GM12878 (cell line): Measurements from ENCODE around the gene TYK2. TPM values are rescaled to one million over a fixed set of nuclear protein-coding genes. Genes with fewer than 3 reads are reported as not detected.

Experiments used
- ATAC-seq: fragments of 200-7000 bp; cut with Tn5 transposase; 3 replicates; pipeline ENCODE4 v1.9.1; 2020; ENCODE audit warnings: mild to moderate bottlenecking, moderate library complexity
- BruUV-seq: library from RNA; stranded (reverse); fragments of 400-500 nt; replicated peaks from 2 replicates; lab custom pipeline; 2021; lab: Mats Ljungman, UMichigan
- CTCF ChIA-PET: fragments of 300-600 bp; sonication (Branson Sonifier 250); formaldehyde crosslinking; extraction: SDS; loops from one replicate; lab custom pipeline; 2021; ENCODE audit warnings: inconsistent platforms; lab: Yijun Ruan, JAX
- POLR2A ChIA-PET: fragments of 350-600 bp; formaldehyde crosslinking; extraction: SDS; loops from one replicate; lab custom pipeline; 2021; ENCODE audit warnings: inconsistent platforms; lab: Charles Lee
- RAD21 ChIA-PET: fragments of 300-600 bp; sonication (Branson Sonifier 250); formaldehyde crosslinking; loops from one replicate; lab custom pipeline; 2023; ENCODE audit warnings: antibody characterized with exemption; ENCODE audit not compliant: unreplicated experiment; lab: Charles Lee
- SMC1A ChIA-PET: fragments of 300-600 bp; sonication (Branson Sonifier 250); formaldehyde crosslinking; loops from one replicate; lab custom pipeline; 2023; ENCODE audit not compliant: unreplicated experiment, uncharacterized antibody; lab: Charles Lee
- DNase-seq: peaks from one replicate; pipeline ENCODE4 v3.0.0-alpha.2; 2011; ENCODE audit warnings: low read depth, low spot score
- FAIRE-seq: peaks from 3 replicates; lab custom pipeline; 2011; peaks lifted over from hg19 to GRCh38; lab: Jason Lieb, UNC
- H2AFZ ChIP-seq: 2 replicates; pipeline ENCODE4 v1.6.0; 2011; ENCODE audit warnings: low read depth, low read length, control low read depth; ENCODE audit not compliant: control insufficient read depth
- H3K27ac ChIP-seq: 2 replicates; pipeline ENCODE4 v1.5.1; 2011; ENCODE audit warnings: control low read depth; ENCODE audit not compliant: control insufficient read depth, insufficient read depth
- H3K27me3 ChIP-seq, 2 experiments: replicated peaks in 1 of 2; 2 replicates each; pipeline versions ENCODE4 v1.6.0 to v1.6.1; 2011; ENCODE audit warnings: low read length in 1 of 2; ENCODE audit not compliant: control insufficient read depth in 2 of 2, insufficient read depth in 2 of 2
- H3K36me3 ChIP-seq, 2 experiments: 2 replicates each; pipeline ENCODE4 v1.5.1; 2011; ENCODE audit warnings: low read length in 1 of 2; ENCODE audit not compliant: control insufficient read depth in 2 of 2, insufficient read depth in 2 of 2
- H3K4me1 ChIP-seq: 2 replicates; pipeline ENCODE4 v1.6.1; 2011; ENCODE audit warnings: mild to moderate bottlenecking, low read length, moderate library complexity, mixed read lengths; ENCODE audit not compliant: control insufficient read depth, insufficient read depth
- H3K4me2 ChIP-seq: 2 replicates; pipeline ENCODE4 v1.6.0; 2011; ENCODE audit warnings: control low read depth; ENCODE audit not compliant: control insufficient read depth, insufficient read depth
- H3K4me3 ChIP-seq: fragments of 200-600 bp; sonication (generic); 2 replicates; pipeline ENCODE4 v1.5.1; 2016
- H3K79me2 ChIP-seq: 2 replicates; pipeline ENCODE4 v1.6.0; 2011; ENCODE audit warnings: low read length; ENCODE audit not compliant: control insufficient read depth, insufficient read depth
- H3K9ac ChIP-seq: 2 replicates; pipeline ENCODE4 v1.8.0; 2011; ENCODE audit warnings: low read length, control low read depth, mixed read lengths; ENCODE audit not compliant: control insufficient read depth, insufficient read depth
- H3K9me3 ChIP-seq: replicated peaks from 3 replicates; pipeline ENCODE4 v1.5.1; 2011; ENCODE audit warnings: mild to moderate bottlenecking, low read length; ENCODE audit not compliant: control insufficient read depth, insufficient read depth
- H4K20me1 ChIP-seq: 2 replicates; pipeline ENCODE4 v1.6.0; 2011; ENCODE audit not compliant: control insufficient read depth, insufficient read depth
- BHLHE40 ChIP-seq, 2 experiments: fragments of 450-650 bp in 1 of 2; IDR thresholded peaks; 2 replicates each; pipeline ENCODE4 v1.6.1; 2011 to 2017; ENCODE audit warnings: low read depth in 2 of 2, borderline replicate concordance in 1 of 2, improper control_type of control experiment in 1 of 2, low read length in 1 of 2, mild to moderate bottlenecking in 1 of 2
- CEBPZ ChIP-seq: fragments of 150-350 bp; IDR thresholded peaks from 2 replicates; pipeline ENCODE4 v1.6.1; 2016; ENCODE audit warnings: low read depth, low read length
- CREB1 ChIP-seq: IDR thresholded peaks from 2 replicates; pipeline ENCODE4 v1.6.1; 2012; ENCODE audit warnings: low read depth, mild to moderate bottlenecking, inconsistent platforms
- HDAC6 ChIP-seq: fragments of 200-600 bp; sonication (generic); IDR thresholded peaks from one replicate; pipeline ENCODE4 v1.8.0; 2017; ENCODE audit warnings: antibody characterized with exemption; ENCODE audit not compliant: unreplicated experiment
- MTA2 ChIP-seq: fragments of 450-650 bp; IDR thresholded peaks from 2 replicates; pipeline ENCODE4 v1.6.1; 2016; ENCODE audit warnings: low read depth, mild to moderate bottlenecking, moderate library complexity
- NBN ChIP-seq: fragments of 450-650 bp; IDR thresholded peaks from 2 replicates; pipeline ENCODE4 v1.6.1; 2016
- NFIC ChIP-seq: IDR thresholded peaks from 2 replicates; pipeline ENCODE4 v1.6.1; 2012; ENCODE audit warnings: low read depth, mild to moderate bottlenecking, inconsistent platforms, low read length, moderate library complexity
- POU2F2 ChIP-seq: IDR thresholded peaks from 3 replicates; pipeline ENCODE4 v1.6.1; 2011; ENCODE audit warnings: low read depth, mild to moderate bottlenecking, low read length, borderline replicate concordance
- RFX5 ChIP-seq: IDR thresholded peaks from 2 replicates; pipeline ENCODE4 v1.6.1; 2011; ENCODE audit warnings: low read depth, low read length, improper control_type of control experiment
- SMC3 ChIP-seq: IDR thresholded peaks from 2 replicates; pipeline ENCODE4 v1.6.1; 2011; ENCODE audit warnings: low read length, improper control_type of control experiment, borderline replicate concordance
- SREBF2 ChIP-seq: IDR thresholded peaks from 2 replicates; pipeline ENCODE4 v1.6.1; 2012; ENCODE audit warnings: mild to moderate bottlenecking, low read length
- TARDBP ChIP-seq: IDR thresholded peaks from 2 replicates; pipeline ENCODE4 v1.6.1; 2016; ENCODE audit warnings: borderline replicate concordance
- TCF3 ChIP-seq: IDR thresholded peaks from 2 replicates; pipeline ENCODE4 v1.6.1; 2012; ENCODE audit warnings: low read depth, mild to moderate bottlenecking, low read length, borderline replicate concordance; ENCODE audit not compliant: insufficient read depth
- ZBTB40 ChIP-seq: fragments of 450-650 bp; IDR thresholded peaks from 2 replicates; pipeline ENCODE4 v1.6.1; 2016; ENCODE audit warnings: mild to moderate bottlenecking, moderate library complexity, borderline replicate concordance
- ZNF622 ChIP-seq: fragments of 450-650 bp; IDR thresholded peaks from 2 replicates; pipeline ENCODE4 v1.6.1; 2017; ENCODE audit warnings: mild to moderate bottlenecking, inconsistent platforms
- WGBS: methylation state at CpG from one replicate; pipeline ENCODE4 v1.1.6; 2016; ENCODE audit warnings: low lambda C conversion rate; ENCODE audit not compliant: insufficient replicate concordance, insufficient coverage; ENCODE audit errors: missing lambda C conversion rate; 5-methylcytosine and 5-hydroxymethylcytosine counted together
- in situ Hi-C: fragments of 300-500 bp; cut with MboI; formaldehyde crosslinking; loops from 9 replicates; pipeline ENCODE4 v1.14.3; 2018; ENCODE audit warnings: mixed read lengths
- intact Hi-C: fragments of 100-400 bp; cut with micrococcal nuclease; formaldehyde crosslinking; loops from one replicate; pipeline ENCODE4 v1.14.2; 2022; ENCODE audit not compliant: unreplicated experiment
- polyA plus RNA-seq, 11 experiments: library from polyadenylated mRNA; depleted of rRNA in 4 of 11; unstranded in 6 of 11; stranded (reverse) in 5 of 11; fragments of >200 nt; fragmentation: Nextera tagmentation in 4 of 11; fragmentation: Illumina TruSeq in 1 of 11; extraction: Ambion mirVana in 4 of 11; extraction: Trizol in 1 of 11; gene quantifications; 1 replicate in 1 of 11; 2 replicates in 10 of 11; pipeline versions ENCODE4 v1.2.1 to v1.2.3, GENCODE V29; 2011 to 2016; ENCODE audit warnings: inconsistent platforms in 2 of 11, missing spikeins in 2 of 11, low read depth in 1 of 11
- total RNA-seq, 4 experiments: library from RNA; depleted of rRNA in 3 of 4; stranded (reverse); fragments of >200 nt in 3 of 4; fragmentation: Illumina TruSeq in 1 of 4; extraction: Trizol in 1 of 4; gene quantifications; 2 replicates each; pipeline versions ENCODE4 v1.2.1 to v1.2.3, GENCODE V29; 2013 to 2021

Gene TYK2
- total and polyA plus RNA-seq, 10 of the 15 experiments (the other 5 are each of a cell fraction or from before 2014, with no cell fraction given), result 36.4 to 364 (median 179) TPM

- peaks cover 0 to 3% of the 10 kb centered on the region in 2 experiments; a peak in 2 of 4 replicates for H3K27me3 ChIP-seq
- peak within 1 kb of the TSS; percentile 90 for H2AFZ ChIP-seq
- intact Hi-C loops, result loop anchor here (1.0 to 10.0 kb wide), 6 partner anchors 21 to 164 kb away; partner anchors contain the start of genes CDKN2D, KEAP1, KRI1 and TYK2
- peaks cover 0 to 4% of the 10 kb centered on the region in 2 experiments; a peak in 2 of 4 replicates for H3K36me3 ChIP-seq
- H3K9ac ChIP-seq, result peak within 1 kb of the TSS; percentile 94
- under 1% methylated on average over 69 of the region's 69 CpGs for WGBS
- H3K27ac ChIP-seq, result peak within 1 kb of the TSS; percentile 82
- BruUV-seq, result TSS peak; percentile 65
- RAD21 ChIA-PET, result interaction anchor here (0.6 to 7.8 kb wide), 22 partner anchors 9 to 294 kb away, joined by 3 to 209 read pairs (median 4); partner anchors contain the start of genes CDKN2D, ICAM1, PDE4A and TYK2
- CTCF ChIA-PET, result interaction anchor here (0.6 to 28.5 kb wide), 17 partner anchors 11 to 514 kb away, joined by 3 to 1053 read pairs (median 4); partner anchors contain the start of genes ICAM1 and PDE4A
- peak within 1 kb of the TSS; percentile 95 for H3K4me3 ChIP-seq
- peaks cover 43% of the 10 kb centered on the region for H3K79me2 ChIP-seq
- POLR2A ChIA-PET, result interaction anchor here (0.5 to 8.3 kb wide), 13 partner anchors 9 to 306 kb away, joined by 3 to 122 read pairs (median 4); partner anchors contain the start of genes ICAM5, PDE4A and TYK2
- peak; percentile 84 for ATAC-seq
- 0 out of 2 replicates have a peak, but pooled peaks cover 3% of the 10 kb centered on the region for H4K20me1 ChIP-seq
- SMC1A ChIA-PET, result interaction anchor here (0.6 to 16.0 kb wide), 6 partner anchors 12 to 165 kb away, joined by 3 to 364 read pairs (median 5); partner anchors contain the start of genes CDKN2D and PDE4A
- peak within 1 kb of the TSS; percentile 99 for H3K4me2 ChIP-seq
- no peaks in the 10 kb centered on the region for H3K9me3 ChIP-seq
- FAIRE-seq, result peak; percentile 91
- H3K4me1 ChIP-seq, result peaks cover 34% of the 10 kb centered on the region
- DNase-seq, result peak; percentile 80
- in situ Hi-C loops, result no loop called here
- no peak for TF ChIP-seq HDAC6
- TF ChIP-seq CEBPZ, result no peak
- TF ChIP-seq SMC3, result no peak
- TF ChIP-seq NBN, result peak; percentile 99
- TF ChIP-seq RFX5, result peak; percentile 66; the same call in 1 of the 2 replicates
- TF ChIP-seq NFIC, result no peak
- peak; percentile 40; the same call in 1 of the 2 replicates for TF ChIP-seq TCF3
- peak; percentile 95 for TF ChIP-seq CREB1
- TF ChIP-seq ZBTB40, result peak; percentile 92
- no peak for TF ChIP-seq ZNF622
- no peak for TF ChIP-seq MTA2
- TF ChIP-seq TARDBP, result no peak
- peak in 1 of 2 experiments; percentile 65; a peak in 2 of 4 replicates for TF ChIP-seq BHLHE40 (IDR thresholded peaks at IDR 0.05; ENCODE audit: borderline replicate concordance in 1 of 2, low read depth in 2 of 2, low read length in 1 of 2)
- peak; percentile 89; the same call in 2 of the 3 replicates for TF ChIP-seq POU2F2
- TF ChIP-seq SREBF2, result peak; percentile 51; the same call in 1 of the 2 replicates
Measured at GRCh38 chr19:10403137-10404021, 23.0 kb upstream of the TYK2 start, which contains the start of gene CDC37. Gene CDC37, minus strand, starts transcription at chr19:10403542. Its CDS starts 63 bp downstream, at chr19:10403479.
